IMR-90 (cell line): ENCODE results near the gene SPAG7. TPM values are rescaled to one million over a fixed set of nuclear protein-coding genes. Genes with fewer than 3 reads are reported as not detected.

ENCODE experiments used
- ATAC-seq: fragments of 200-7000 bp; cut with Tn5 transposase; 2 replicates; pipeline ENCODE4 v1.9.1; 2020; ENCODE audit warnings: low read depth, mild to moderate bottlenecking, moderate library complexity
- BruUV-seq: library from RNA; stranded (reverse); fragments of 400-500 nt; replicated peaks from 2 replicates; lab custom pipeline; 2021; lab: Mats Ljungman, UMichigan
- CTCF ChIA-PET: fragments of 300-600 bp; formaldehyde crosslinking; extraction: SDS; loops from one replicate; lab custom pipeline; 2021; ENCODE audit warnings: antibody characterized with exemption; lab: Yijun Ruan, JAX
- POLR2A ChIA-PET: fragments of 300-600 bp; sonication (Branson Sonifier 250); formaldehyde crosslinking; loops from one replicate; lab custom pipeline; 2022; ENCODE audit warnings: antibody characterized with exemption; ENCODE audit not compliant: unreplicated experiment; lab: Charles Lee
- DNase-seq: peaks from one replicate; pipeline ENCODE4 v3.0.0; 2013
- H2AFZ ChIP-seq: replicated peaks from 2 replicates; pipeline ENCODE3; 2013; ENCODE audit warnings: low read length, mild to moderate bottlenecking; ENCODE audit not compliant: poor library complexity
- H2AK5ac ChIP-seq: 2 replicates; pipeline ENCODE4 v1.6.1; 2013; ENCODE audit warnings: low read depth, low read length, inconsistent platforms
- H2AK9ac ChIP-seq: replicated peaks from 2 replicates; pipeline ENCODE3; 2013; ENCODE audit warnings: mild to moderate bottlenecking, low read depth, low read length, moderate library complexity; ENCODE audit not compliant: poor library complexity
- H2BK120ac ChIP-seq: 2 replicates; pipeline ENCODE4 v1.6.1; 2013; ENCODE audit warnings: low read depth, low read length, inconsistent platforms
- H2BK15ac ChIP-seq: 3 replicates; pipeline ENCODE4 v1.6.1; 2013; ENCODE audit warnings: low read depth, low read length, inconsistent platforms
- H2BK20ac ChIP-seq: 2 replicates; pipeline ENCODE4 v1.6.1; 2013; ENCODE audit warnings: low read depth, mild to moderate bottlenecking, inconsistent platforms, low read length, moderate library complexity
- H2BK5ac ChIP-seq: 2 replicates; pipeline ENCODE4 v1.6.1; 2013; ENCODE audit warnings: mild to moderate bottlenecking, low read depth, low read length, inconsistent platforms; ENCODE audit not compliant: poor library complexity, severe bottlenecking
- H3K14ac ChIP-seq: replicated peaks from 2 replicates; pipeline ENCODE4 v1.6.1; 2013; ENCODE audit warnings: low read depth, low read length, inconsistent platforms
- H3K18ac ChIP-seq: 2 replicates; pipeline ENCODE4 v1.6.1; 2013; ENCODE audit warnings: low read depth, low read length, control low read depth
- H3K23ac ChIP-seq: 2 replicates; pipeline ENCODE4 v1.6.1; 2013; ENCODE audit warnings: low read depth, low read length, inconsistent platforms
- H3K27ac ChIP-seq: 2 replicates; pipeline ENCODE4 v1.5.1; 2013; ENCODE audit warnings: mild to moderate bottlenecking, control low read depth, low read length; ENCODE audit not compliant: insufficient read depth
- H3K27me3 ChIP-seq: 2 replicates; pipeline ENCODE4 v1.6.1; 2013; ENCODE audit warnings: low read length; ENCODE audit not compliant: control insufficient read depth, insufficient read depth
- H3K36me3 ChIP-seq: 2 replicates; pipeline ENCODE4 v1.6.1; 2013; ENCODE audit warnings: low read length, mixed read lengths; ENCODE audit not compliant: control insufficient read depth, insufficient read depth
- H3K4ac ChIP-seq: 2 replicates; pipeline ENCODE4 v1.6.1; 2013; ENCODE audit warnings: low read depth, low read length, inconsistent platforms
- H3K4me1 ChIP-seq: 2 replicates; pipeline ENCODE4 v1.6.1; 2013; ENCODE audit warnings: low read length, mixed read lengths; ENCODE audit not compliant: control insufficient read depth, insufficient read depth
- H3K4me2 ChIP-seq: 2 replicates; pipeline ENCODE4 v1.6.1; 2013; ENCODE audit warnings: low read depth, mild to moderate bottlenecking, control low read depth, low read length, moderate library complexity
- H3K4me3 ChIP-seq: 2 replicates; pipeline ENCODE4 v1.5.1; 2013; ENCODE audit warnings: low read depth, mild to moderate bottlenecking, control low read depth, low read length, moderate library complexity; ENCODE audit not compliant: insufficient read depth
- H3K56ac ChIP-seq: 2 replicates; pipeline ENCODE4 v1.6.1; 2013; ENCODE audit warnings: low read length, inconsistent platforms; ENCODE audit not compliant: insufficient read depth; ENCODE audit errors: extremely low read depth
- H3K79me1 ChIP-seq, 2 experiments: 2 replicates each; pipeline ENCODE4 v1.6.1; 2013; ENCODE audit warnings: low read length in 2 of 2, inconsistent platforms in 1 of 2, low read depth in 1 of 2
- H3K9ac ChIP-seq: 2 replicates; pipeline ENCODE4 v1.6.1; 2013; ENCODE audit warnings: low read depth, low read length, control low read depth
- H3K9me1 ChIP-seq: 2 replicates; pipeline ENCODE4 v1.6.1; 2013; ENCODE audit warnings: low read length, inconsistent platforms; ENCODE audit not compliant: insufficient read depth
- H3K9me3 ChIP-seq: 2 replicates; pipeline ENCODE4 v1.6.1; 2013; ENCODE audit warnings: low read length; ENCODE audit not compliant: control insufficient read depth, insufficient read depth
- H4K20me1 ChIP-seq: 2 replicates; pipeline ENCODE4 v1.6.1; 2013; ENCODE audit warnings: low read length, inconsistent platforms; ENCODE audit not compliant: insufficient read depth
- H4K5ac ChIP-seq: 2 replicates; pipeline ENCODE4 v1.6.1; 2013; ENCODE audit warnings: mild to moderate bottlenecking, low read depth, low read length, control low read depth
- H4K8ac ChIP-seq, 2 experiments: 2 replicates each; pipeline ENCODE4 v1.6.1; 2013; ENCODE audit warnings: low read depth in 2 of 2, low read length in 2 of 2, control low read depth in 1 of 2, inconsistent platforms in 1 of 2
- H4K91ac ChIP-seq: 2 replicates; pipeline ENCODE4 v1.6.1; 2013; ENCODE audit warnings: low read depth, low read length, inconsistent platforms; ENCODE audit not compliant: insufficient read depth
- BHLHE40 ChIP-seq: fragments of 150-350 bp; IDR thresholded peaks from 2 replicates; pipeline ENCODE4 v1.6.1; 2016; ENCODE audit warnings: mild to moderate bottlenecking, low read depth, low read length
- CEBPB ChIP-seq: IDR thresholded peaks from 2 replicates; pipeline ENCODE4 v1.6.1; 2012; ENCODE audit warnings: low read depth, low read length, improper control_type of control experiment
- FOS ChIP-seq: fragments of 150-350 bp; IDR thresholded peaks from 2 replicates; pipeline ENCODE4 v1.6.1; 2016; ENCODE audit warnings: low read depth, low read length
- MAZ ChIP-seq: IDR thresholded peaks from 2 replicates; pipeline ENCODE4 v1.6.1; 2012; ENCODE audit warnings: low read depth, mild to moderate bottlenecking, low read length, improper control_type of control experiment, moderate library complexity, borderline replicate concordance
- MXI1 ChIP-seq: IDR thresholded peaks from 2 replicates; pipeline ENCODE4 v1.6.1; 2012; ENCODE audit warnings: low read depth, mild to moderate bottlenecking, low read length, moderate library complexity, borderline replicate concordance
- RAD21 ChIP-seq: IDR thresholded peaks from 2 replicates; pipeline ENCODE4 v1.6.1; 2012; ENCODE audit warnings: low read length, improper control_type of control experiment
- RCOR1 ChIP-seq: IDR thresholded peaks from 2 replicates; pipeline ENCODE4 v1.6.1; 2012; ENCODE audit warnings: mild to moderate bottlenecking, low read length, improper control_type of control experiment; ENCODE audit not compliant: insufficient replicate concordance
- SMC3 ChIP-seq: fragments of 150-350 bp; IDR thresholded peaks from 2 replicates; pipeline ENCODE4 v1.6.1; 2016; ENCODE audit warnings: low read depth, mild to moderate bottlenecking, antibody characterized with exemption, low read length, moderate library complexity
- WGBS, 2 experiments: methylation state at CpG; one replicate each; pipeline versions ENCODE4 v1.1.5 to v1.1.7; 2013; ENCODE audit warnings: missing lambda C conversion rate in 2 of 2; ENCODE audit not compliant: insufficient read length in 1 of 2; ENCODE audit errors: extremely low coverage in 2 of 2; 5-methylcytosine and 5-hydroxymethylcytosine counted together
- dilution Hi-C: fragments of 300-500 bp; cut with HindIII; formaldehyde crosslinking; loops from one replicate; pipeline ENCODE4 v1.14.3; 2018; ENCODE audit warnings: low sequenced_read_pairs; ENCODE audit not compliant: unreplicated experiment
- in situ Hi-C: fragments of 300-500 bp; cut with MboI; formaldehyde crosslinking; loops from 3 replicates; pipeline ENCODE4 v1.14.3; 2019; ENCODE audit warnings: low sequenced_read_pairs, inconsistent platforms, mixed read lengths
- intact Hi-C: fragments of 100-400 bp; cut with micrococcal nuclease; formaldehyde crosslinking; loops from 2 replicates; pipeline ENCODE4 v1.10.0; 2022
- polyA plus RNA-seq, 3 experiments: library from polyadenylated mRNA; depleted of rRNA; stranded (reverse); fragments of >200 nt; gene quantifications; 2 replicates each; pipeline ENCODE4 v1.2.3, GENCODE V29; 2012; ENCODE audit warnings: low replicate concordance in 1 of 3
- total RNA-seq: library from RNA; depleted of rRNA; stranded (reverse); fragments of >200 nt; gene quantifications from 2 replicates; pipeline ENCODE4 v1.2.3, GENCODE V29; 2012

SPAG7 gene
- total and polyA plus RNA-seq, 2 of the 4 experiments (the other 2 are of a cell fraction) = 50.2 to 108 TPM

DNA sequence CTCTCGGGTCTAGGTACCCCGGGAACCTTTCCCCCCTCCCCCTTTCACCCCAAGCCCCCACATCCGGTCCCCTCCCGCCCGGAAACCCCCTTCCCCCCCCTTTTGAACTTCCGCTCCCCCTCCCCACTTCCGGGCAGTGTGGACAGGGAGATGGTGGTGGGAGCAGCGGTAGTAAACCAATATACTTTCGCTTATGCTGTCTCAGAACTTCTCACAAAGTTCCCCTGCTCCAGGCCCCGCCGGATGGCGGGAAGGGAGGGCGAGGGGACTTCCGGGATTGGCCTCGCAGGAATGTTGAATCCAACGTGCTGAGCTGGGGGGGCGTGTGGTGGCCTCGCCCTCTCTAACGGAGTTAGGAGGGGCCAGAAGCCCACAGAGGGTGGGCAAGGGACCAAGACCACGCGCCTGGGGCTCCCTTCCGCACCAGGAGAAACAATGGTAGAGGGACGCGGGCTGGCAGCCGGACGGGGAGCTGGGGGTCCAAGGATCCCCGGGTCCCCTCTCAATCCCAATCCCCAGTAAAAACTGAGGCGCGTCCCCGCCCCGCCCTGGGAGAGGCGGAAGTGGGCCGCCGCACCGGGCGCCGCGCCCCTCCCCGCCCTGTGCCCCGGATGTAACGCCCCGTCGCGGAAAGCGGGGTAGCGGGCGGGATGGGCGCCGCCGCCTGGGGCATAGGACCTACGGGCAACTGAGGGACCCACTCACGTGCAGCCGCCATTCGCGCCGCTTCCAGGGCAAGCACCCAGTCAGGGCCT lies 20.0 kb downstream of the SPAG7 start:
- H2BK120ac ChIP-seq = peak overlapping the region; percentile 76; the same call in 1 of the 2 replicates
- H3K27me3 ChIP-seq = no peaks in the 10 kb centered on the region
- H3K79me1 ChIP-seq = peaks cover 14 to 47% of the 10 kb centered on the region in 2 experiments; a peak in 3 of 4 replicates
- H3K14ac ChIP-seq = peak overlapping the region; percentile 100
- dilution Hi-C loops = no loop called here
- peaks cover 38% of the 10 kb centered on the region for H3K36me3 ChIP-seq
- H3K27ac ChIP-seq = peak overlapping the region; percentile 96
- ATAC-seq (peak; percentile 5), DNase-seq (peak; percentile 53)
- TF ChIP-seq FOS = no peak
- TF ChIP-seq MAZ = peak; percentile 37; the same call in 1 of the 2 replicates
- TF ChIP-seq RAD21 = no peak
- TF ChIP-seq CEBPB = no peak
- TF ChIP-seq SMC3 = no peak
- peak; percentile 53; the same call in 1 of the 2 replicates for TF ChIP-seq BHLHE40
- peak; percentile 81 for TF ChIP-seq MXI1
- no peak for TF ChIP-seq RCOR1
- in situ Hi-C loops = no loop called here
- H4K20me1 ChIP-seq = peaks cover 59% of the 10 kb centered on the region
- peak overlapping the region; percentile 81 for H4K5ac ChIP-seq
- H2AK9ac ChIP-seq = peak overlapping the region; percentile 100
- no peak overlapping the region for H2BK15ac ChIP-seq
- peaks cover 25% of the 10 kb centered on the region for H3K4me1 ChIP-seq
- H2BK20ac ChIP-seq = no peak overlapping the region
- WGBS, 2 experiments = 0% methylated on average over 4 of the region's 56 CpGs; no CpG with 5 or more reads in 1 of the 2 experiments
- peaks cover 19% of the 10 kb centered on the region; the same call in 1 of the 2 replicates for H3K9me1 ChIP-seq
- intact Hi-C loops = loop anchor here (1.0 kb wide), 2 partner anchors 20 to 40 kb away; partner anchors contain the start of genes CAMTA2 and SPAG7
- H2BK5ac ChIP-seq = peak overlapping the region; percentile 98
- no TSS peak for BruUV-seq
- peak overlapping the region; percentile 94 for H3K56ac ChIP-seq
- H3K9ac ChIP-seq = peak overlapping the region; percentile 97
- H3K4me3 ChIP-seq = peak overlapping the region; percentile 98
- ChIA-PET POLR2A (interaction anchor here (1.0 to 3.5 kb wide), 3 partner anchors 19 to 83 kb away, joined by 6 to 19 read pairs (median 11); partner anchors contain the start of genes KIF1C and SPAG7), CTCF (no interaction called here)
- H4K91ac ChIP-seq = peak overlapping the region; percentile 95
- H3K18ac ChIP-seq = peak overlapping the region; percentile 82
- H2AFZ ChIP-seq = peak overlapping the region; percentile 29
- peak overlapping the region; percentile 75 for H3K23ac ChIP-seq
- H2AK5ac ChIP-seq = peak overlapping the region; percentile 99
- H3K9me3 ChIP-seq = no peaks in the 10 kb centered on the region
- peak overlapping the region; percentile 78 for H3K4me2 ChIP-seq
- H3K4ac ChIP-seq = peak overlapping the region; percentile 99
- peak overlapping the region; percentile 95 for H4K8ac ChIP-seq
